HCT116 (cell line): ENCODE measurements around the gene TXNRD3.

Experiments
- CTCF ChIP-seq, 3 experiments: fragments of 200-600 bp in 1 of 3; sonication (generic) in 1 of 3; IDR thresholded peaks in 2 of 3; conservative IDR thresholded peaks in 1 of 3; 2 replicates each; pipeline ENCODE4 v1.5.1; 2012 to 2017; ENCODE audit warnings: low read depth in 2 of 3, low read length in 2 of 3, antibody characterized with exemption in 1 of 3, borderline replicate concordance in 1 of 3, control low read depth in 1 of 3, mild to moderate bottlenecking in 1 of 3, mixed read lengths in 1 of 3, mixed run types in 1 of 3, moderate library complexity in 1 of 3; ENCODE audit not compliant: insufficient read depth in 1 of 3
- EZH2 ChIP-seq: fragments of 200-600 bp; sonication (generic); IDR thresholded peaks from 2 replicates; pipeline ENCODE4 v1.6.1; 2017; ENCODE audit warnings: antibody characterized with exemption, mixed run types
- SIN3A ChIP-seq: IDR thresholded peaks from 2 replicates; pipeline ENCODE4 v1.6.1; 2012; ENCODE audit warnings: low read depth
- SP1 ChIP-seq: IDR thresholded peaks from 2 replicates; pipeline ENCODE4 v1.6.1; 2012; ENCODE audit warnings: low read depth
- TCF7L2 ChIP-seq: IDR thresholded peaks from 2 replicates; pipeline ENCODE4 v1.7.0; 2011; ENCODE audit warnings: borderline replicate concordance, inconsistent platforms; ENCODE audit not compliant: insufficient read depth, insufficient read length; ENCODE audit errors: extremely low read depth

DNA sequence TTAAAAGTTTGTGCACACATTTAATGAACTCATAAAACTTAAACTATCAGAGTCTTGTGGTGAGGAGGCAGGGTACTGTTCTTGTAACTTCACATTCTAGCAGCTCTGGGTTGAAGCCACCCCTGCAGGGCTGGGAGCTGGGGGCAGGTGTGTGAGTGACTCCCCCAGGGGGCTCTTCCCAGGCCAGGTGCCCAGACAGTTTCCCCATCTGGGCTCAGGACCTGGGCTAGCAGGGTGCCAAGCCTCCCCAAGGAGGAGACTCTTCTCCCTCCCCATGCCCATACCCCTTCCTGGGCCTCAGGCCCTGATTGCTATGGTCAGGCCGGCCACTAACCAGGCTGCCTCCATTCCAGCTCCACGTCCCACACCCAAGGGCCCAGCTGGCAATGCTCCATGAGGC lies 27.1 kb upstream of the TXNRD3 start:
- TF ChIP-seq CTCF (IDR thresholded peaks at IDR 0.05 in 2 of 3, conservative IDR thresholded peaks at IDR 0.05 in 1 of 3; ENCODE audit: borderline replicate concordance in 1 of 3, insufficient read depth in 1 of 3, low read depth in 2 of 3, low read length in 2 of 3) (no peak), SP1 (no peak), SIN3A (no peak), EZH2 (no peak), TCF7L2 (no peak)
